Measurements from ENCODE around the gene TRIM28.

The TRIM28 gene

DNA sequence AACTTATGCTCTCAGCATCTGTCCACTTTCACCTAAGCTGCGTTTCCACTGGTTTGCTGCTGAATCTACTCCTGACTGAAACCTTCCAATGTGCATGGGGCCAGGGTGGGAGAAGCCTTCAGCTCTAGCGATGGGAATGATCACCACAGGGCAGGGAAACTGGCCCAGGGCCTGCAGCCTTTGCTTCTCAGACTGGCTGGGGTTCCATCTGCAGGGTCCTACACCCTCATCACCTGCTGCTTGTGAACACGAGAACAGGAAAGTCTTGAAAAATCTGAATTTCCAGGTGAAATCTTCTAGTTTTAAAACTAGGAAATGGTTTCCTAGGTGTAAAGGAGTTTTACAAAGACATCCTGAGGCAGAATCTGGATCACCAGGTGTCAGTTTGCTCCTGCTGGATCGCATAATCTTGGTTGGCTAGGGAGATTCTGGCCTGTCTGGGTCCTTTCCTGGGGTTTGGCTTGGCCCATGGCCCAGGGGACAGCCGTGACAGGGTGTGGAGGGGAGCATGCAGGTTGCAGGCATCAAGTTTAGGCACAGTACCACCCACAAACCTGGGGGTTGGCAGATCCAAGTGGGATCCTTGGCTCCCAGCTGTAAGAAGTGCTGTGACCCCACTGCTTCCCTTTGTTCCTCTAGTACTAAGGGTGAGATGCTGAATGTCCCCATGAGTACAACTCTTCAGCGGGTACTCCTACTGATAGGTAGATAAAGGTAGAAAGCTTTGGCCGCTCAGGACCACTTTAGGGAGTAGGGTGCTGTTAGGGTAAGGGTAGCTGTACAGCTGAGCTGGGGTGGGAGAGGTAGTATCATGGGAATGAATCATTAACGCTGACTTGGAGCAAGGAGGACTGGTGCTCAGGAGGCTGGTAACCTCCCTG lies 16.4 kb downstream of the TRIM28 start:
- Mint-ChIP-seq H3K27ac (peak overlapping the region; percentile 99), H3K27me3 (no peaks in the 10 kb centered on the region), H3K4me1 (peaks cover 80% of the 10 kb centered on the region), H3K9me3 (no peaks in the 10 kb centered on the region), H3K4me3 (peak overlapping the region; percentile 86 to 98)
- DNase-seq (no peak), ATAC-seq (no peak)

GRCh38 chr19:58560921-58561320 lies 17.1 kb downstream of the TRIM28 start:
- Mint-ChIP-seq H3K9me3 (no peaks in the 10 kb centered on the region), H3K27ac (no peak overlapping the region), H3K4me1 (peaks cover 74% of the 10 kb centered on the region), H3K27me3 (no peaks in the 10 kb centered on the region), H3K4me3 (peak overlapping the region; percentile 86 to 97)
- DNase-seq, result no peak
- no peak for ATAC-seq

GRCh38 chr19:58561373-58562121 lies 17.7 kb downstream of the TRIM28 start:
- ATAC-seq (no peak), DNase-seq (no peak)
- H3K4me1 Mint-ChIP-seq, result peaks cover 74% of the 10 kb centered on the region
- peak overlapping the region; percentile 82 to 97 for H3K4me3 Mint-ChIP-seq
- H3K27ac Mint-ChIP-seq, result peak overlapping the region in 1 of 2 donors; percentile 74
- H3K9me3 Mint-ChIP-seq, result no peaks in the 10 kb centered on the region
- no peaks in the 10 kb centered on the region for H3K27me3 Mint-ChIP-seq

- Mint-ChIP-seq H3K4me3 (peak overlapping the region; percentile 82 to 97), H3K4me1 (peaks cover 65% of the 10 kb centered on the region), H3K27me3 (no peaks in the 10 kb centered on the region), H3K27ac (peak overlapping the region; percentile 40 to 93), H3K9me3 (no peaks in the 10 kb centered on the region)
- DNase-seq (peak; percentile 44 to 62), ATAC-seq (peak; percentile 16)
Measured at GRCh38 chr19:58562122-58563033, 18.5 kb downstream of the TRIM28 start.

DNA sequence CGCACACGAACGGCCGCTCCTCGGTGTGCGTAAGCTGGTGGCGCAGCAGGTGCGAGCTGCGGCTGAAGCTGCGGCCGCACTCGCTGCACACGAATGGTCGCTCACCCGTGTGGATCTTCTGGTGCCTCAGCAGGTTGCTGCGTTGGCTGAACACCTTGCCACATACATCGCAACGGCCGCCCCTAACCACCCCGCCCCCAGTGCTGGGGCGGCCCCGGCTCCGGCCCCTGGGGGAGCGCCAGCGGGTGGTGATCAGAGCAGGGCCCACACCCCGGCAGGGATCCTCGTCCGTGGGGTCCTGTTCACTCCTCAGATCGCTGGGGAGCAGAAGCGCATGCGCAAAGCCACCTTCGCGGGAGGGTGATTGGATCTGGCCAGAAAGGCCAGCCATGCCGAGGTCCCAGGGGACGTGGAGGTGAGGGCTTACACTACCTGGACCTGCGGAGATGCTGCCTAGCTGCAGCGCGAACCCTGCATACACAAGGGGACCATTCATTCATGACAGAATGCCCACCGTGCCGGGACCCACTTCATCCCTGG lies 19.2 kb downstream of the TRIM28 start:
- H3K4me3 Mint-ChIP-seq, result peak overlapping the region; percentile 82 to 97
- H3K9me3 Mint-ChIP-seq, result no peaks in the 10 kb centered on the region
- ATAC-seq (no peak), DNase-seq (no peak)
- H3K27me3 Mint-ChIP-seq, result no peaks in the 10 kb centered on the region
- peaks cover 61% of the 10 kb centered on the region for H3K4me1 Mint-ChIP-seq
- H3K27ac Mint-ChIP-seq, result peak overlapping the region in 1 of 2 donors; percentile 93

DNA sequence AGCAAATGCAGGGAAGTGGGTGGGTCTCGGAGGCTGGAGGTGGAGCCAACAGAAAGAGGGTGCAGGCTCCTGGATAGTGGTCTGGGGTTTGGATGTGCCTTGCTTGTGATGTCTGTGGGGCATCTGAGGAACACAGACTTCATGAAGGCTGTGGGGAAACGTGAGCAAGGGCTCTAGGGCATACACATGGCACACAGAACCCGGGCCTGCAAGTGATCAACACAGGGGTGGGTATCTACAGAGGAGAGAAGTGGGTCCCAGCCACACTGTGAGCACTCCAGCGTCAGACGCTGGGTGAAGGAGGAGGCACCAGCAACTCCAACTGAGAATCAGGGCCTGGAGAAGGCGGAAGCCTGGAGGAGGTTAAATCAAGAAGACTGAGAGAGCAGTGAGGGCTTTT lies 20.0 kb downstream of the TRIM28 start:
- Mint-ChIP-seq H3K4me1 (peaks cover 68% of the 10 kb centered on the region), H3K27me3 (no peaks in the 10 kb centered on the region), H3K4me3 (peak overlapping the region; percentile 82 to 97), H3K9me3 (no peaks in the 10 kb centered on the region), H3K27ac (peak overlapping the region in 1 of 2 donors; percentile 28)
- DNase-seq, result no peak
- ATAC-seq, result no peak

- Mint-ChIP-seq H3K4me3 (no peak overlapping the region), H3K27me3 (no peaks in the 10 kb centered on the region), H3K27ac (no peak overlapping the region), H3K9me3 (no peaks in the 10 kb centered on the region), H3K4me1 (peaks cover 47% of the 10 kb centered on the region)
- DNase-seq (peak in 1 of 2 donors; percentile 6), ATAC-seq (no peak)
Measured at GRCh38 chr19:58566989-58567388, 23.1 kb downstream of the TRIM28 start.

DNA sequence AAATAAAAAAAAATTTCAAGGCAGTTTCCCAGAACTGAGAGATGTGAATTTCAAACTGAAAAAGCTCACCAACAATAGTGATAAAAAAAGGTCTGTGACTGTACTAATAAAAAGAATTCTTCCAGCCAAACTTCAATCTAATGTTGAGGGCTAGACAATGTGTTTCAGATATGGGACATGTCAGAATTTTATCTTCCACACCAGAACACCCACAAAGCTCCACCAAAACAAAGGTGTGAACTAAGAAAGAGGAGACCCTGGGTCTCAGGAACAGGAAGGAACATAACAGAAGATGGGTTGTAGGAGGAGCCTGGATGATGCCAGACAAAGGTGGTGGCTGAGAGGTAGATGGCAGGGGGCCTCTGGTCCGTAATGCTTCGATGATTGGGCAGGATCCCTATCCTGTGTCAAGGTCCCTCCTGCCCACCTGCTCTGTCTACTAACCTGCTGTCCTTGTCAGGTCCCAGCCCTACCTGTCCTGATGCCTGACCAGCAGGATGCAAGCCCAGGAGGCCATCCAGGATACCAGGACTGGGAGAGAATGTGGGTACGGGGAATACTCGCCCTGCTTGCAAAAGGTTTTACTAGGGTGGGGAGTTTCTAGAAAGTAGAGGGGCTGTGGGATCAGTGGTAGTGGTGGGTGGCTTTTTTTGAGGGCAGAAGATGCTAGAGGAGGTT lies 24.7 kb downstream of the TRIM28 start:
- Mint-ChIP-seq H3K27me3 (no peaks in the 10 kb centered on the region), H3K9me3 (no peaks in the 10 kb centered on the region), H3K4me1 (peaks cover 43% of the 10 kb centered on the region), H3K4me3 (no peak overlapping the region), H3K27ac (peak overlapping the region in 1 of 2 donors; percentile 72)
- no peak for ATAC-seq
- DNase-seq, result peak in 1 of 2 donors; percentile 5

DNA sequence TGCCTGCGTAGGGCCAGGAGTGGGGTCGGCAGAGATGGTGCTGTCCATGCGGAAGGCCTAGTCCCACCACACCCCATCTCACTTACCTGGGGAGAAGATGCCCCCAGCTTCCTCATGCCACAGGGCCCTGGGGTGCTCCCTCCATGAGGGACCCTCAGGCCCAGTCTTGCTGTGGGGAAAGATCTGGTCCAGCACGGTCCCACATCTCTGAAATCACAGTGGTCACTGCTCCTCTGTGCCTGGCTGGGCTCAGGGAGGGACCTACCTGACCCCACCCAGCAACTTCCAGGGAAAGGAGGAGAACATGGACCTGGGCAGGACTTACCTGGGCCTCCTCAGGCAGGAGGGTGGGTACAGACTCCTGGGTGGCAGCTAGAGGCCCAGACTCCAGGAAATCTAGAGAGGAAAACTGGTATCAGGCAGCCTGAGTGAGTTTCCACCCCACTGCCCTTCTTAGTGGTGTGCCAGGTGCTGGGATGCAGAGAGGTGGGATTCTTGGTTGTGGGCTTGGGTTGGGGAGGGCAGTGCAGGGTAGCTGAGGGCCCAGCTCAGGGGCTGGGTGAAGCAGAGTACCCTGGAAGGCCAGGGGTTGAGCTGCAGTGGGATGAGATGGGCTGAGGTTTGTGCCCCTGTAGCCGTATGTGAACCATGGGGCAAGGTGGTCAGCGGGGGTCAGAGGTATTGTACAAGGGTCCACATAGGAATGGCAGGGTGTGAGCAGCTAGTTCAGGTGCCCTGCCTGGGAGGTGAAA lies 25.5 kb downstream of the TRIM28 start:
- Mint-ChIP-seq H3K27ac (peak overlapping the region in 1 of 2 donors; percentile 74), H3K4me3 (no peak overlapping the region), H3K4me1 (peaks cover 44% of the 10 kb centered on the region), H3K9me3 (no peaks in the 10 kb centered on the region), H3K27me3 (no peaks in the 10 kb centered on the region)
- no peak for ATAC-seq
- peak in 1 of 2 donors; percentile 9 for DNase-seq

DNA sequence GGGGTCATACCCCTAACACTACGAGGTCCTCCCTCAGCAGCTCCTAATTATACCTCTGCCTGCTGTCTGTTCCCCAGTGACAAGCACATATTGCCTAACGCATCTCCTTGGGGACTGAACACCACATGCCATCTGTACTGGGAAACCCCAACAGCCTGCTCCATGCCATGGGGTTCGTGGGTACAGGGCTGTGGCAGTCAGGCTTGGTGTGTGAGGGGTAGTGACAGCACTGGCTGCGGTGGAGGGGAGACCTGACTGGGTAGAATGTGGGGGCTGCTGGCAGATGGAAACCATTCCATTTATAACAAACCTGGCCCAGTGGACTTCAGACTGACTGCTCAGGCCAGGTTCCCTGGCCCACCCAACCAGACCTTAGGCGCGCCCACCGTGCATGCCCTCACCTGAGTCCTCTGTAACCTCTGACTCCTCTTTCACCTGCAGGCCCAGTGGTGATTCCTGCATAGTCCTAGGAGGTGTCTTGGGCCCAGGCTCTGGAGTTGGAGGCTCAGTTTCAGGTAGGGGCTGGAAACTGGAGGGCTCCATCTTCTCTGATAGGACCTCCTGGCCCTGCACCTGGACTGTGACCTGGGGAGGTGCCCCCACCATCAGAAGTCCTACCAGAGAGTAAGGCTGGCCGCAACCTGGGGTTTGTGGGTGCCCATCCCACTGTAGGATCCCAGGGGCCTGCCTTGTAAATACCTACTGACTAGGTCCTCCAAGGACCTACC lies 26.2 kb downstream of the TRIM28 start:
- peak in 1 of 2 donors; percentile 9 for DNase-seq
- H3K27ac Mint-ChIP-seq, result peak overlapping the region in 1 of 2 donors; percentile 74
- H3K9me3 Mint-ChIP-seq, result no peaks in the 10 kb centered on the region
- H3K4me1 Mint-ChIP-seq, result peaks cover 48% of the 10 kb centered on the region
- H3K27me3 Mint-ChIP-seq, result no peaks in the 10 kb centered on the region
- H3K4me3 Mint-ChIP-seq, result no peak overlapping the region
- no peak for ATAC-seq

DNA sequence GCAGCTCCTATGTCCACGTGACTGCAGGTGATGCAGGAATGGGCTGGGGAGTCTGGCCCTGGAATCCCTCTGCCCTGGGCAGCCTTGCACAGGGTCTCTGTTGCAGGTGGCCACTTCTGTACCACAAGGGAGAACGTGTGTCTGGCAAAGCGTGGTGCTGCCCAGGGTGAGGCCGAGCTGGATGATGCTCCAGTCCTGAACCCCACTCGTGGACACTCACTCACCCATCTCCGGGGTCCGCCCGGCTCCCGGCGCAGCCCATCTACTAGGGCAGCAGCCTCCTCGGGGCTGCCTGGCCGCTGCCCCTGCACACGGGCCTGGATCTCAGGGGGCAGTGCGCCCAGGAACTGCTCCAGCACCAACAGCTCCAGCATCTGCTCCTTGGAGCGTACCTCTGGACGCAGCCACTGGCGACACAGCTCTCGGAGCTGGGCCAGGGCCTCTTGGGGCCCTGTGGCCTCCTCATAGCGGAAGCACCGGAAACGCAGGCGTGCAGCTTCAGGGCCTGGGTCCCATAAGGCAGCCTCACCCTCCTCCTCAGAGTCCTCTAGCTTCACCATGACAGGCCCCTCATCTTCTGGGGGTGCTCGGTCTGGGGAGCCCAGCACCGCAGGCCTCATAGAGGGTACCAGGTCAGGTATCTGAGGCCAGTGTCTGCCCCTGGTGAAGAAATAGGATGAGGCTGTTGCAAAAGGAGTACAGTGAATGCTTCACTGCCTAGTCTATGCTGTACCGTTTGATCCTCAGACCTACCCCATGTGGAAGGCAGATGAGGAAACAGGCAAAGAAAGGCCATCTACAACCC lies 27.1 kb downstream of the TRIM28 start:
- Mint-ChIP-seq H3K27me3 (no peaks in the 10 kb centered on the region), H3K4me3 (no peak overlapping the region), H3K9me3 (no peaks in the 10 kb centered on the region), H3K4me1 (peaks cover 51% of the 10 kb centered on the region), H3K27ac (no peak overlapping the region)
- ATAC-seq (no peak), DNase-seq (peak in 1 of 2 donors; percentile 14)

GRCh38 chr19:58571575-58571947 lies 27.7 kb downstream of the TRIM28 start:
- H3K9me3 Mint-ChIP-seq, result no peaks in the 10 kb centered on the region
- no peaks in the 10 kb centered on the region for H3K27me3 Mint-ChIP-seq
- peak overlapping the region; percentile 92 for H3K4me3 Mint-ChIP-seq
- H3K27ac Mint-ChIP-seq, result no peak overlapping the region
- DNase-seq, result no peak
- H3K4me1 Mint-ChIP-seq, result peaks cover 48% of the 10 kb centered on the region
- no peak for ATAC-seq

Measured in stimulated activated naive CD8-positive, alpha-beta T cell treated with anti-CD3 and anti-CD28 coated beads, Interleukin-15, amount 100 ng/mL, for 72 hours (primary cell).